SKM-1 treated with dmso at 0.1 percent for 144 hours (cell line): ENCODE measurements around the gene DOCK2.

Experiments
- DNase-seq: peaks from one replicate; lab custom pipeline; 2025; ENCODE audit not compliant: unreplicated experiment; lab: John Stamatoyannopoulos, UW

Gene DOCK2

DNA sequence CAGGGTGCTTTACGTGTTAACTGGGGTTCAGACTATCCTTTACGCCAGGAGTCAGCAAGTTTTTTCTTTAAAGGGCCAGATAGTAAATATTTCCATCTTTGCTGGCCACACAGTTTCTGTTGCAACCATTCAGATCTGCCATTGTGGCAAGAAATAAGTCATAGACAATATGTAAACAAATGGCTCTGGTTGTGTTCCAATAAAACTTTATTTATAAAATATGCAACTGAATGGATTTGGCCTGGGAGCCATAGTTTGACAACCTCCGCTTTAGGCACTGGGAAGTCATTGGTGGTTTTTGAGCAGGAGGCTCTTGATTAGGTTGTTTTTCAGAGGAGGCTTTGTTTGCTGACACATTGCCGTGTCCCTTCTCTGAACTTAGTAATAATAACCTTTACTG lies 252.5 kb downstream of the DOCK2 start:
- DNase-seq, result no peak

GRCh38 chr5:169893010-169893409 lies 255.9 kb downstream of the DOCK2 start:
- no peak for DNase-seq

GRCh38 chr5:169893571-169893970 lies 256.5 kb downstream of the DOCK2 start:
- no peak for DNase-seq

DNA sequence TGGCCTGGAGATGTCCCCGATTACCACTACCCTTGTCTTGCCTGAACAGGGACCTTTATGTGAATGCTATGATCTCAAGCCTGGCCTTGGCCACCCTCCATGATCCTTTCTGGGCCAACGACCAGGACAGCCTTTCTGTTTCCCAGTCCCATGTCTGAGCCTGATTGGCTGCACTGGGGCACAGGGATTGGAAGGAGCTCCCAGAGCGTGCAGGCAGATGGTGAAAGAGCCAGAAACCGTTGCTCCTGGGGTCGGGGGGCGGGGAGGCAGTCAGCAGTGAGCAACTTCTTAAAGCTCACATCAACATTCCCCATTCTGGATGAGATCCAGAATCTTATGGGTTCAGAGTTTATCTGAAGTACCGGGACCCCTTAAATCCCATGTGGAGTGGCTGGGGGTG lies 258.9 kb downstream of the DOCK2 start:
- no peak for DNase-seq

DNA sequence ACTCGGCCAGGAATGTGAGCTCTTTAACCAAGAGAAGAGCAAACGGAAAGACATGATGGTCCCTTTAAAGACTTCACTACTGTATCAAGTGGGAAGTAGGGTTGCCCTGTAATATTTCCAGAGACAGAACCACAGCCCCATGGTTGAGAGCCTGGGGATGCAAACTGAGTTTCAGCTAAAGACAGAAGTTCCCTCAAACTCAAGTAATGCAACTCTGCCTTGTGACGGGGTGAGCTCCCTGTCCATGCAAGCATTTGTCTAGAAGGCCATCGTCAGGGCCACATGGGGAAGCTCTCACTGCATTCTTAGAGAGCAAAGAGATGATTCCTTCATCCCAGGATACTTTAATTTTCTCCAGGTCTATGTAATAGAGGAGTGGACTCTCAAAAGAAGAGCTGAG lies 260.4 kb downstream of the DOCK2 start:
- DNase-seq, result no peak

DNA sequence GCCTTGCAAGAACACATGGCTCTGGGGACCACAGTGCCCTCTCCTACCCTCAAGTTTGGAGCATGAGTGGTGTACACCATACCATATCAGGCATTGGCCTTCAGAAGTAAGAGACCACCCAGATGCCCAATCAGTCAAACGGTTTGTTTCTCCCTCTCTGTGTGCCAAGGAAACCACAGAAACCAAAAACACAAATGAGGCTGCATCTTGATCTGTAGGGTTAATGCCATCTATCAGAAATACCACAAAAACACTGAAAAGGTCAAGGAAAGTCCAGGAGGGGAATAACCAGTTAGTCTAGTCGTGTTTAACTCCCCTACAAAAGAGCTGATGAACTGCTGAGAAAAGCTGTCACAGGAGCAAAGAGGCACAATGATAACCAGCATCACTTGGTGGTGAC lies 264.8 kb downstream of the DOCK2 start:
- DNase-seq, result no peak

GRCh38 chr5:169904059-169904458 lies 267.0 kb downstream of the DOCK2 start:
- DNase-seq, result no peak

- no peak for DNase-seq
Observed at GRCh38 chr5:169904508-169904907, 267.4 kb downstream of the DOCK2 start.

- no peak for DNase-seq
Observed at GRCh38 chr5:169905017-169905416, 267.9 kb downstream of the DOCK2 start.

GRCh38 chr5:169906745-169907649 lies 269.9 kb downstream of the DOCK2 start:
- no peak for DNase-seq

- DNase-seq, result no peak
Observed at GRCh38 chr5:169908864-169909263, 271.8 kb downstream of the DOCK2 start.

DNA sequence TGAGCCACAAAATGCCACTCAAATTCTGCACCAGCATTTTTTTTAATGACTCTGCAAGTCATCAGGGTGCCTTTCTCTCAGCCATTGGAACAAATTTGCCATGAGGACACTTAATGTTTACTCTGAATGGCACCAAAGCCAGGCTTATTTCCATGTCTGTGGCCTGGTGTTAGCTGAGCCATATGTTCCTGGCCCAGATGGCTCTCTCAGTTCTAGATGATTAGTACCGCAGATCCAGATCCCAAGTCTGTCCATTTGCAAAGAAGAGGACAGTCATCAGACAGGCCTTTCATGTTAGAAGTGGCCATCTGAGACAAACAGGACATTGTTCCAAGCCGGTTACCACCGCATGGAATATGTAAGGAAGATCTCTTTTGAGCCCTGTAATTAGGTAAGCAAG lies 272.9 kb downstream of the DOCK2 start:
- no peak for DNase-seq

- no peak for DNase-seq
Observed at GRCh38 chr5:169910393-169910792, 273.3 kb downstream of the DOCK2 start.

- DNase-seq, result no peak
Observed at GRCh38 chr5:169911448-169912212, 274.6 kb downstream of the DOCK2 start.

- DNase-seq, result no peak
Observed at GRCh38 chr5:169913479-169913878, 276.4 kb downstream of the DOCK2 start.

- DNase-seq, result no peak
Observed at GRCh38 chr5:169914766-169915165, 277.7 kb downstream of the DOCK2 start.

GRCh38 chr5:169917500-169917899 lies 280.4 kb downstream of the DOCK2 start:
- no peak for DNase-seq

- no peak for DNase-seq
Observed at GRCh38 chr5:169918228-169918627, 281.2 kb downstream of the DOCK2 start.

GRCh38 chr5:169920474-169920873 lies 283.4 kb downstream of the DOCK2 start:
- DNase-seq, result no peak

- DNase-seq, result no peak
Observed at GRCh38 chr5:169921384-169921783, 284.3 kb downstream of the DOCK2 start.

GRCh38 chr5:169921949-169922348 lies 284.9 kb downstream of the DOCK2 start:
- DNase-seq, result no peak

DNA sequence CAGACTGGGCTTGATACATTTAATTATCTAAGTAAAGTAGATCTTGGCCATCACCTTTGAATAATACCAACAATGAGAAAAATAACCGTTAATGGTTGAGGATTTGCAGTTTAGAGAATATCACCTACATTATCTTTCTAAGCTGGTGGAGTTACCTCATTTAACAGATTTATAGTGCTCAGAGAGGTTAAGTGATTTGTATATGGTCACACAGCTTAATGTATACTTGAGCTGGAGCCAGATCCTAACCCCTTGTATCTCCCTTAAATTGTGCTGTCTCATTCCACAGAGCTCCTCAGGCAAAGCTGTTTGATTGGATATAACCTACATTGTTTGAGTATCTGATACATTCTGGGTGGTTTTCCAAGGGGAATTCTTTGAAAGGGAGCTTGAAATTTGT lies 285.4 kb downstream of the DOCK2 start:
- no peak for DNase-seq
